Right hindlimb (tissue), 1 donor: ENCODE measurements around the gene NPY.

ENCODE experiments used
- DNase-seq: peaks from one replicate; pipeline ENCODE4 v3.0.0-alpha.2; 2018

The NPY gene

DNA sequence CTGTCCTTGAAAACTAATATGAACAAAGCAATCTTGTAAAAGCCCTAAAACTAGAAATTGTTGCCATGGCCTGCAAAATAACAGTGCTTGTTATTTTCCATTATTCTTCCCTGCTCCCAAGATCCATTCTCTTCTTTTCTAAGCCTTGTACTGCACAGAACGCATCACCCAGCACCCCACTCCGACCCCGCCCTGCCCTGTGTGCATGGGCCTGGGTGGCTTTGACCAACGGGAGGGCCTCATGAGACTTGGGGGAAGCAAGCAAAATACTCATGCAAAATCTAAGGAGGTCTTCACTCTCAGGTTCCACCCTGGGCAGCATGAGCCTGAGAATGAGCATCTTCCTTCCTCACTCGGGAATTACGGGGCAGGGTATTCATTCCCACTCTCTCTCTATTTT, 32.4 kb downstream of the NPY start:
- DNase-seq = no peak

DNA sequence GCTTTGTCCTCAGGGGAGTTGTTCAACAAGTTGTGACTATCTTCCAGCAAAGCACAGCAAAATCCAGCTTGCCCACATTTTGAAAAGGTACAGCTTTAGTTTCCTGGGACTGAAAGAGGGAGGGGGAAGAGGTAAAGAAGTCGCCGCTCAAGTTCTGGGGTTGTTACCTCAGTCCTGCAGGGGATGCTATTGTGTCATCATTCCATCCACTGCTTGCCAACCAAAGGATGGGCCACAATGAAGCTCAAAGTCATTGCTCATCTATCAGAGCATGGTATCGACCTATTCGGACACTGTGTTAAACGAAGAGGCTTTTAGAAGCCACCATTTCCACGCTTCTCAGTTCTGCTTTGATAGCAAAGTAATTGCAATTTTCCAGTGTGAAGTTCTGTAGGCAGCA, 34.3 kb downstream of the NPY start:
- no peak for DNase-seq

DNA sequence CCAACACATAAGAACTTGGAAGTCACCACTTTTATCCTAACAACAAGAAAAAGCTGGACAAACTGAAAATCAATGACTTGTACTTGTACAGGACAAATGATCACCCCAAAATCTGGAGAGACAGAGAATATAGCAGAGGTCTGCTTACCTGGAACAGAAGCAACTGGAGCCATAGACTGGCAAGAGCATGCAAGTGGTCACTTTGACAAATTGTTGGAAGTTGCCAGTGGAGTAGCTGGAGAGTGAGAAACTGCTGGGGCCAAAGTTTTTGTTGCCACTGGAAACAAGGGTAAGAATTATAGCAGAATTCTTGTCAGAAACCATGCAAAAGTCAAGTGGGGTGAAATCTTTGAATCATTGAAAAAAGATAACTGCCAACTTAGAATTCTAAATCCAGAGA, 35.2 kb downstream of the NPY start:
- no peak for DNase-seq

GRCh38 chr7:24323961-24324480, 40.0 kb downstream of the NPY start:
- no peak for DNase-seq

- DNase-seq = no peak
These were observed 41.7 kb downstream of the NPY start for GRCh38 chr7:24325708-24326107.

DNA sequence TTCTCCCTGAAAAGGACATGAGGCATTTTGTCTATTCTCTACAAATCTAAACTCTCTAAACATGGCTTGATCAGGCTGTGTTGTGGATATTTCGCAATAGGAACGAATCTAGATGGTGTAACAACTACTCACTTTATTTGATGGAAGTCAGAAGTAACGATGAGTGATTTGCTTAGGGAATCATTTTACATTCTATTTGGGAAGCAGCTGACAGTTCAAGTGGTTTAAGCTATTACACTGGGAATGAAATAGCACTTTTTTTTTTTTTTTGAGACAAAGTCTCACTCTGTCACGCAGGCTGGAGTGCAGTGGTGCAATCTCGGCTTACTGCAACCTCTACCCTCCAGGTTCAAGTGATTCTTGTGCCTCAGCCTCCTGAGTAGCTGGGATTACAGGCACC, 44.1 kb downstream of the NPY start:
- no peak for DNase-seq

DNA sequence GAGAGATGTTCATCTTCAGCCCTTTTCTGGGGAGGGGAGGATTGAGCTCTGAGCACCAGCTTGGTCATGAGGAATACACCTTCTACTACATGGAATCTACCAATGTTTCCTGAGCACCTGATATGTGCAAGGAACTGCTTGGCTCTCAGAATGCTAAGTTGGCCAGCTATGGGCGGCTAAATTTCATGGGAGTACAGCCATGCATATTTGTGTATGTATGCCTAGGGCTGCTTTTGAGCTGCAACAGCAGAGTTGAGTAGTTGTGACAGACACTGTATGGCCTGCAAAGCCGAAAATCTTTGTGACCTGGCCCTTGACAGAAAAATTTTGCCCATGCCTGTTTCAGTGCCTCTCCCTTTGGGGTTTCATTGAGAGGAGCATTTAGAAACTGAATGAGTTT, 44.9 kb downstream of the NPY start:
- no peak for DNase-seq

GRCh38 chr7:24334012-24334411, 50.0 kb downstream of the NPY start:
- DNase-seq = no peak

DNA sequence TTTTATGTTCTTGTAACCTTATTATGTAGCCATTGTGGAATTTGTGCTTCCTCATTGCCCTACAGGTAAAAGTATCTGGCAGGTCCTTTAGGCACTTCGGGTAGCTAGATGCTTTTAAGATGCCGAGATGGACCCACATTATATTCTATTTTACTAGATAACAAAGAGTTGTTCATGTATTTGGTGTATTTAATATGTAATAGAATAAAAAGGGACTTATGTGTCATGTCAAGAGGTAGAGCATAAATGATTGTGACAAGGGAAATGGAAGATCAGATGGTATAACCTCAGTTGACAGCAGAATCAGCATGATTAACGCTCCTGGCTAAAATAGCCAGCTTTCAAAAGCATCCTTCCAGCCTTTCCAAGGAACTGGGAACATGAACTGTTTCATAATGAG, 50.6 kb downstream of the NPY start:
- DNase-seq = no peak

DNA sequence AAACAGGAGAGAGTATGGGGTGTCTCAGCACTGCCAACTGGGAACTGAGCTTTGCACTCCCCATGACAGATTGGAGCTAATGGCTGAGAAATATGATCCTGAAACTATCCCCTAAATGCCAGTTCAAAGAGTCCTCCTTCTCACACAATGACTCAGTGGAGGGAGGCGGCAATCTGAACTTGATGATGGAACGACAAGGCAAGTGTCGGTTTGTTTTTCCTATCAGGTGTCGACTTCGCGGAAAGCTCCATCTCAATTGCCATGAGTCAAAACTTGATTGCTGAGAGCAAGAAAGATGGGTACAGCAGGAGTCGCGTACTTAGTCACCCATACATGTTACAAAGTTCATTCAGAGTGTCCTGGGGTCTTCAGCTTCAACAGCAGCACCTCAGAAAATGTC, 52.5 kb downstream of the NPY start:
- no peak for DNase-seq

- DNase-seq = no peak
These were observed 53.2 kb downstream of the NPY start for GRCh38 chr7:24337180-24337579.

DNA sequence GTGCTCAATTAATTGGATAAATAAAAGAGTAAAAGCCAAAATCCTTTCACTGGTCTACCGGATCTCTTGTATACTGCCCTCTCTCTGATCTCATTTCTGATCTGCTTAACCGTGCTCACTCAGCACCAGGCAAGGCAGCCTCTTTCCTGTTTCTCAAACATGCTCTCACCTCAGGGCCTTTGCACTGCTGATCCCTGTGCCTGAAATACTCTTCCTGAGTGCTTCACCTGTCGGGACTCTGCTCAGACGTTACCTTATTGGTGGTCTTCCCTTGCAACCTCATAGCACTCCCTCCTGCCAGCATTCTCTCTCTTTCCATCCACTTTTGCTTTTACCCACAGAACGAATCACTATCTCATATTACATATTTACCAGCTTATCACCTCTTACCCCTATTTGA, 55.6 kb downstream of the NPY start:
- DNase-seq = no peak

DNA sequence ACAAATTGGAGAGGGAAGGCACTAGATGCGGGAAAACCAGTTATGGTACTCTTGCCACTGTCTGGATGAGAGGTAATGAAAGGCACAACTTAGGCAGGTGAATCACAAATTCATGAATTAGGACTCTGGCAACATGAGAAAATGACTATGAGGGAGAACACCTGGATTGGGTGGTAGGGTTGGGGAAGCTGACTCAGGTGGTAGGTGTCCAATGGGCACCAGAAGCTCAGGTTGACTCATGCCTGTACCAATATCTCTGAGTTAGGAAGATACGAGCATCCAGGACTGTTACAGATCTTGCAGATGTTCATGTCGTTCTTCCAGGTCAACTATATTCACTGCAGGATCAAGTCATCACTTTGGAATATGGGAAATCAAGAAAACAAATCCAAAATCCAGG, 56.7 kb downstream of the NPY start:
- no peak for DNase-seq
